HepG2 (cell line): ENCODE data around the gene RPL18. TPM values are rescaled to one million over a fixed set of nuclear protein-coding genes. Genes with fewer than 3 reads are reported as not detected.

Experiments used
- ATAC-seq: fragments of 200-7000 bp; cut with Tn5 transposase; 3 replicates; pipeline ENCODE4 v1.9.1; 2020; ENCODE audit warnings: mild to moderate bottlenecking, moderate library complexity
- BruUV-seq: library from RNA; stranded (reverse); fragments of 400-500 nt; replicated peaks from 2 replicates; lab custom pipeline; 2021; lab: Mats Ljungman, UMichigan
- CTCF ChIA-PET: fragments of 300-600 bp; formaldehyde crosslinking; extraction: SDS; loops from one replicate; lab custom pipeline; 2021; ENCODE audit warnings: low total read pairs, inconsistent platforms, low intra/inter-chr PET ratio; lab: Yijun Ruan, JAX
- POLR2A ChIA-PET: fragments of 350-600 bp; sonication (Branson Sonifier 250); formaldehyde crosslinking; loops from one replicate; lab custom pipeline; 2020; ENCODE audit warnings: antibody characterized with exemption, inconsistent platforms; lab: Yijun Ruan, JAX
- DNase-seq: peaks from one replicate; pipeline ENCODE4 v3.0.0-alpha.2; 2015; ENCODE audit warnings: low spot score
- FAIRE-seq: peaks from 3 replicates; lab custom pipeline; 2011; peaks lifted over from hg19 to GRCh38; lab: Jason Lieb, UNC
- H2AFZ ChIP-seq: one replicate; pipeline ENCODE4 v1.6.1; 2011; ENCODE audit warnings: low read length, inconsistent platforms
- H3K27ac ChIP-seq: fragments of 300-600 bp; 3 replicates; pipeline ENCODE4 v1.8.0; 2011; ENCODE audit warnings: mixed run types, mild to moderate bottlenecking, mixed read lengths, low read length, inconsistent platforms; ENCODE audit not compliant: insufficient read depth; ENCODE audit errors: extremely low read length
- H3K27me3 ChIP-seq, 2 experiments: fragments of 200-600 bp in 1 of 2; 2 replicates in 1 of 2; 3 replicates in 1 of 2; pipeline versions ENCODE4 v1.6.0 to v1.8.0; 2011; ENCODE audit warnings: low read length in 2 of 2, mild to moderate bottlenecking in 2 of 2, moderate library complexity in 2 of 2, inconsistent platforms in 1 of 2; ENCODE audit not compliant: insufficient read depth in 2 of 2, control insufficient read depth in 1 of 2
- H3K36me3 ChIP-seq, 2 experiments: fragments of 200-600 bp in 1 of 2; replicated peaks in 1 of 2; 2 replicates in 1 of 2; 3 replicates in 1 of 2; pipeline versions ENCODE4 v1.5.1 to v1.8.0; 2011; ENCODE audit warnings: low read length in 2 of 2, inconsistent platforms in 1 of 2; ENCODE audit not compliant: insufficient read depth in 2 of 2, control insufficient read depth in 1 of 2
- H3K4me1 ChIP-seq: 2 replicates; pipeline ENCODE4 v1.5.1; 2012; ENCODE audit warnings: low read length, inconsistent platforms; ENCODE audit not compliant: insufficient read depth
- H3K4me2 ChIP-seq: 2 replicates; pipeline ENCODE4 v1.6.0; 2011; ENCODE audit warnings: low read depth, low read length, inconsistent platforms
- H3K4me3 ChIP-seq, 3 experiments: fragments of 200-600 bp in 1 of 3; sonication (generic), shearing (Covaris generic) in 1 of 3; replicated peaks in 1 of 3; 2 replicates each; pipeline ENCODE4 v1.5.1; 2011 to 2016; ENCODE audit warnings: low read length in 3 of 3, inconsistent platforms in 2 of 3, low read depth in 2 of 3, mild to moderate bottlenecking in 2 of 3, control low read depth in 1 of 3, mixed read lengths in 1 of 3; ENCODE audit not compliant: insufficient read depth in 1 of 3
- H3K79me2 ChIP-seq: one replicate; pipeline ENCODE4 v1.6.1; 2011; ENCODE audit warnings: low read length, inconsistent platforms; ENCODE audit not compliant: insufficient read depth
- H3K9ac ChIP-seq: 2 replicates; pipeline ENCODE4 v1.6.0; 2011; ENCODE audit warnings: mild to moderate bottlenecking, low read depth, low read length, inconsistent platforms; ENCODE audit not compliant: insufficient read depth
- H3K9me3 ChIP-seq: 2 replicates; pipeline ENCODE4 v1.5.1; 2012; ENCODE audit warnings: mild to moderate bottlenecking, low read length
- H4K20me1 ChIP-seq: 2 replicates; pipeline ENCODE4 v1.6.0; 2011; ENCODE audit warnings: inconsistent platforms, mild to moderate bottlenecking, low read length, moderate library complexity; ENCODE audit not compliant: insufficient read depth
- ARHGAP35 ChIP-seq: sonication (generic); formaldehyde crosslinking; IDR thresholded peaks from 2 replicates; pipeline ENCODE4 v1.9.0; 2022; ENCODE audit warnings: mild to moderate bottlenecking, inconsistent platforms, moderate library complexity, missing genetic modification reagents, borderline replicate concordance
- ARNTL ChIP-seq: sonication (generic); formaldehyde crosslinking; IDR thresholded peaks from 2 replicates; pipeline ENCODE4 v1.4.0; 2020; ENCODE audit warnings: mild to moderate bottlenecking, missing genetic modification reagents
- ERF ChIP-seq: IDR thresholded peaks from 2 replicates; pipeline ENCODE4 v1.6.1; 2018; ENCODE audit warnings: missing biosample characterization, missing genetic modification reagents
- ETV5 ChIP-seq: IDR thresholded peaks from 2 replicates; pipeline ENCODE4 v1.6.1; 2018; ENCODE audit warnings: missing biosample characterization, missing genetic modification reagents, inconsistent platforms, borderline replicate concordance
- GFI1 ChIP-seq: sonication (generic); formaldehyde crosslinking; IDR thresholded peaks from 2 replicates; pipeline ENCODE4 v1.5.0; 2020; ENCODE audit warnings: missing genetic modification reagents, mild to moderate bottlenecking, borderline replicate concordance
- HNRNPK ChIP-seq: fragments of 200-400 bp; formaldehyde crosslinking; IDR thresholded peaks from 2 replicates; pipeline ENCODE4 v1.6.1; 2018; ENCODE audit warnings: low read length, low read depth, moderate library complexity, mild to moderate bottlenecking; ENCODE audit not compliant: poor library complexity, severe bottlenecking
- JARID2 ChIP-seq: sonication (generic); formaldehyde crosslinking; IDR thresholded peaks from 2 replicates; pipeline ENCODE4 v1.8.1; 2023; ENCODE audit warnings: missing genetic modification reagents, inconsistent platforms; ENCODE audit not compliant: insufficient replicate concordance
- MAZ ChIP-seq, 2 experiments: sonication (generic) in 1 of 2; formaldehyde crosslinking in 1 of 2; IDR thresholded peaks; 2 replicates each; pipeline versions ENCODE4 v1.5.0 to v1.6.1; 2012 to 2020; ENCODE audit warnings: low read depth in 2 of 2, mild to moderate bottlenecking in 2 of 2, borderline replicate concordance in 1 of 2, improper control_type of control experiment in 1 of 2, low read length in 1 of 2, missing genetic modification reagents in 1 of 2, moderate library complexity in 1 of 2
- PCBP1 ChIP-seq: fragments of 200-400 bp; formaldehyde crosslinking; IDR thresholded peaks from 2 replicates; pipeline ENCODE4 v1.6.1; 2017; ENCODE audit warnings: mild to moderate bottlenecking, low read depth, low read length, borderline replicate concordance
- PCBP2 ChIP-seq: fragments of 200-400 bp; formaldehyde crosslinking; optimal IDR thresholded peaks from 2 replicates; pipeline ENCODE3; 2018; ENCODE audit warnings: low read length, low read depth; ENCODE audit not compliant: poor library complexity, severe bottlenecking
- ZBTB4 ChIP-seq: sonication (generic); formaldehyde crosslinking; IDR thresholded peaks from 2 replicates; pipeline ENCODE4 v1.4.0; 2020; ENCODE audit warnings: missing genetic modification reagents, mild to moderate bottlenecking, borderline replicate concordance
- ZFP36L1 ChIP-seq: sonication (generic); formaldehyde crosslinking; IDR thresholded peaks from 2 replicates; pipeline ENCODE4 v1.8.0; 2022; ENCODE audit warnings: mild to moderate bottlenecking, missing genetic modification reagents, moderate library complexity
- ZKSCAN5 ChIP-seq: sonication (generic); formaldehyde crosslinking; IDR thresholded peaks from 2 replicates; pipeline ENCODE4 v1.5.1; 2020; ENCODE audit warnings: mild to moderate bottlenecking, missing genetic modification reagents
- ZNF160 ChIP-seq: sonication (generic); formaldehyde crosslinking; IDR thresholded peaks from 2 replicates; pipeline ENCODE4 v1.8.0; 2022; ENCODE audit warnings: mild to moderate bottlenecking, inconsistent platforms, missing genetic modification reagents
- ZNF263 ChIP-seq: sonication (generic); formaldehyde crosslinking; IDR thresholded peaks from 2 replicates; pipeline ENCODE4 v1.4.0; 2020; ENCODE audit warnings: missing genetic modification reagents
- ZNF264 ChIP-seq: sonication (generic); formaldehyde crosslinking; IDR thresholded peaks from 2 replicates; pipeline ENCODE4 v1.4.0; 2020; ENCODE audit warnings: missing genetic modification reagents
- ZNF343 ChIP-seq: sonication (generic); formaldehyde crosslinking; IDR thresholded peaks from 2 replicates; pipeline ENCODE4 v1.4.0; 2020; ENCODE audit warnings: mild to moderate bottlenecking, missing genetic modification reagents
- ZNF512 ChIP-seq: sonication (generic); formaldehyde crosslinking; IDR thresholded peaks from 2 replicates; pipeline ENCODE4 v1.4.0; 2020; ENCODE audit warnings: mild to moderate bottlenecking, missing genetic modification reagents
- ZNF570 ChIP-seq: sonication (generic); formaldehyde crosslinking; IDR thresholded peaks from 2 replicates; pipeline ENCODE4 v1.4.0; 2020; ENCODE audit warnings: mild to moderate bottlenecking, missing genetic modification reagents, borderline replicate concordance
- WGBS: methylation state at CpG from one replicate; pipeline ENCODE4 v1.1.6; 2017; ENCODE audit warnings: low lambda C conversion rate; 5-methylcytosine and 5-hydroxymethylcytosine counted together
- in situ Hi-C: cut with HindIII; loops from 2 replicates; pipeline ENCODE4 v1.10.0; 2017; ENCODE audit warnings: low pct_unique_long_range_greater_than_20kb; ENCODE audit not compliant: extremely low pct_ligation_motif_present
- intact Hi-C: fragments of 100-400 bp; cut with micrococcal nuclease; formaldehyde crosslinking; loops from one replicate; pipeline ENCODE4 v1.10.0; 2022; ENCODE audit not compliant: unreplicated experiment
- polyA plus RNA-seq, 8 experiments: library from polyadenylated mRNA; depleted of rRNA in 3 of 8; stranded (reverse) in 7 of 8; unstranded in 1 of 8; fragments of >200 nt; fragmentation: Illumina TruSeq in 4 of 8; extraction: Trizol in 4 of 8; gene quantifications; 2 replicates each; pipeline versions ENCODE4 v1.2.1 to v1.2.3, GENCODE V29; 2011 to 2016; ENCODE audit warnings: low read depth in 4 of 8, missing spikeins in 1 of 8, mixed read lengths in 1 of 8; ENCODE audit not compliant: insufficient read depth in 1 of 8
- total RNA-seq, 5 experiments: library from RNA; depleted of rRNA; stranded (reverse); fragments of >200 nt; fragmentation: Illumina TruSeq; extraction: Trizol; gene quantifications; 2 replicates each; pipeline ENCODE4 v1.2.3, GENCODE V29; 2016; ENCODE audit warnings: low read depth in 1 of 5

RPL18 gene
- total and polyA plus RNA-seq, 2 of the 13 experiments (the other 11 are each of a cell fraction or from before 2014, with no cell fraction given) = 1,485 to 1,639 TPM

DNA sequence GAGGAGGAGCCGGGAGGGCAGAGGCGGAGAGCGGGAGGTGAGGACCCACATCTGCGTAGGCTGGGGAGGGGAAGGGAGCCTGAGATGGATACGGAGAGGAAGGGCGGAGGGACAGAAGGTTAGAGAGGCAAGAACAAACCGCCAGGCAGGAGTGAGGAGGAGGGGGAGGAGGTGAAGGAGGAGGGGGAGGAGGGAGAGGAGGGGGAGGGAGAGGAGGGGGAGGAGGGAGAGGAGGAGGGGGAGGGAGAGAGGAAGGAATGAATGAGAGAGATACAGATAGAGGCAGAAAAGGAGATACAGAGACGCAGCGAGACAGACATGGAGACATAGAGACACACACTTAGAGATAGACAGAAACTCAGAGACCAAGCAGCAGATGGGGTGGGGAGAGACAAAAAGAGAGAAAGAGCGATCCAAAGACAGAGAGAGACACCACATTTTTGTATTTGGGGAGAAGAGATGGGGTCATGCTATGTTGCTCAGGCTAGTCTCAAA, 27.8 kb upstream of the RPL18 start:
- ChIA-PET POLR2A (interaction anchor here (1.3 to 3.4 kb wide), 5 partner anchors 13 to 160 kb away, joined by 3 to 16 read pairs (median 7); partner anchors contain the start of genes RPL18 and SPHK2), CTCF (interaction anchor here (1.2 to 1.6 kb wide), 3 partner anchors 9 to 92 kb away, joined by 3 to 10 read pairs (median 7); partner anchors contain the start of gene DBP)
- Histone ChIP-seq H3K79me2 (no peaks in the 10 kb centered on the region), H3K4me3 (peak overlapping the region in 1 of 3 experiments; percentile 69; a peak in 1 of 6 replicates), H3K9me3 (no peaks in the 10 kb centered on the region), H3K27me3 (peaks cover 0 to 1% of the 10 kb centered on the region in 2 experiments; a peak in 2 of 5 replicates), H3K36me3 (no peaks in the 10 kb centered on the region), H3K4me1 (peaks cover 24% of the 10 kb centered on the region), H2AFZ (no peak overlapping the region), H4K20me1 (no peaks in the 10 kb centered on the region), H3K27ac (no peak overlapping the region), H3K9ac (no peak overlapping the region; the same call in 1 of the 2 replicates), H3K4me2 (peak overlapping the region; percentile 88; the same call in 1 of the 2 replicates)
- in situ Hi-C loops (loop anchor here (5.0 kb wide), 2 partner anchors 141 to 196 kb away; no protein-coding TSS in a partner anchor), intact Hi-C loops (loop anchor here (2.0 kb wide), 1 partner anchor 34 kb away; no protein-coding TSS in a partner anchor)
- FAIRE-seq = no peak
- no TSS peak for BruUV-seq
- no peak for ATAC-seq
- DNase-seq = no peak
- 12% methylated on average over 10 of the region's 10 CpGs for WGBS
- no peak for TF ChIP-seq ZNF343 (CRISPR knock-in tag)
- no peak for TF ChIP-seq ZNF512 (CRISPR knock-in tag)
- no peak for TF ChIP-seq ZFP36L1
- TF ChIP-seq ZKSCAN5 (CRISPR knock-in tag) = 0 out of 2 replicates have a peak, but pooled peaks have one; percentile 36
- TF ChIP-seq MAZ (IDR thresholded peaks at IDR 0.05; ENCODE audit: borderline replicate concordance, low read depth, low read length) = no peak
- no peak for TF ChIP-seq MAZ (CRISPR knock-in tag; IDR thresholded peaks at IDR 0.05; ENCODE audit: low read depth)
- TF ChIP-seq ZBTB4 = no peak
- peak; percentile 95 for TF ChIP-seq ZNF263
- no peak for TF ChIP-seq GFI1
- peak; percentile 83 for TF ChIP-seq PCBP2
- no peak; the same call in 1 of the 2 replicates for TF ChIP-seq ARNTL (CRISPR knock-in tag)
- TF ChIP-seq ZNF570 (CRISPR knock-in tag) = no peak
- TF ChIP-seq ZNF264 (CRISPR knock-in tag) = no peak
- TF ChIP-seq HNRNPK = peak; percentile 46
- TF ChIP-seq PCBP1 = 0 out of 2 replicates have a peak, but pooled peaks have one; percentile 37
- no peak for TF ChIP-seq ETV5
- TF ChIP-seq ARHGAP35 (CRISPR knock-in tag) = no peak
- TF ChIP-seq ERF = no peak
- TF ChIP-seq JARID2 (CRISPR knock-in tag) = no peak
- no peak for TF ChIP-seq ZNF160 (CRISPR knock-in tag)
